Stimulated activated CD4-positive, alpha-beta T cell treated with anti-CD3 and anti-CD28 coated beads, Interleukin-12 subunit alpha, Interleukin-12 subunit beta, amount 100 ng/mL, for 24 hours (primary cell): ENCODE measurements around the gene ARL8B.
"Not testable (repeated sequence)": the region's sequence is repeated elsewhere in the genome, so short reads cannot be mapped to it uniquely, and the experiment has no call there.

Source experiments
- DNase-seq, 2 experiments: peaks; one replicate each; pipeline ENCODE4 v3.0.0-alpha.2; 2020; ENCODE audit warnings: low read depth in 2 of 2

The ARL8B gene

GRCh38 chr3:5122030-5122740 lies at the start of gene ARL8B:
Gene ARL8B (plus strand): TSS chr3:5122292. CDS start chr3:5122466, 174 bp downstream.
- peak; percentile 85 to 91 for DNase-seq

GRCh38 chr3:5073374-5074085 lies 48.6 kb upstream of the ARL8B start:
- no peak for DNase-seq

- no peak for DNase-seq
Observed at GRCh38 chr3:5078151-5078550, 43.9 kb upstream of the ARL8B start.

- DNase-seq: no peak
Observed at GRCh38 chr3:5079761-5080160, 42.3 kb upstream of the ARL8B start.

GRCh38 chr3:5080779-5081550 lies 41.1 kb upstream of the ARL8B start:
- DNase-seq: no peak

- DNase-seq: not testable (repeated sequence)
Observed at GRCh38 chr3:5081973-5082788, 39.9 kb upstream of the ARL8B start.

- DNase-seq: no peak
Observed at GRCh38 chr3:5082789-5083115, 39.3 kb upstream of the ARL8B start.

- DNase-seq: no peak
Observed at GRCh38 chr3:5084224-5084623, 37.9 kb upstream of the ARL8B start.

- no peak for DNase-seq
Observed at GRCh38 chr3:5086708-5087107, 35.4 kb upstream of the ARL8B start.

- no peak for DNase-seq
Observed at GRCh38 chr3:5087209-5087608, 34.9 kb upstream of the ARL8B start.

- no peak for DNase-seq
Observed at GRCh38 chr3:5090197-5090596, 31.9 kb upstream of the ARL8B start.

- DNase-seq: no peak
Observed at GRCh38 chr3:5092018-5092417, 30.1 kb upstream of the ARL8B start.

GRCh38 chr3:5093731-5094130 lies 28.4 kb upstream of the ARL8B start:
- DNase-seq: no peak

GRCh38 chr3:5095886-5096285 lies 26.2 kb upstream of the ARL8B start:
- DNase-seq: no peak

- no peak for DNase-seq
Observed at GRCh38 chr3:5096336-5097008, 25.6 kb upstream of the ARL8B start.

GRCh38 chr3:5098346-5098745 lies 23.7 kb upstream of the ARL8B start:
- no peak for DNase-seq

GRCh38 chr3:5102532-5102931 lies 19.6 kb upstream of the ARL8B start:
- DNase-seq: no peak

GRCh38 chr3:5103743-5104142 lies 18.3 kb upstream of the ARL8B start:
- DNase-seq: no peak

GRCh38 chr3:5105050-5105449 lies 17.0 kb upstream of the ARL8B start:
- no peak for DNase-seq

GRCh38 chr3:5106371-5106770 lies 15.7 kb upstream of the ARL8B start:
- not testable (repeated sequence) for DNase-seq

GRCh38 chr3:5106933-5107334 lies 15.2 kb upstream of the ARL8B start:
- DNase-seq: not testable (repeated sequence)
